ENCODE results near the gene PSME4. TPM values are rescaled to one million over a fixed set of nuclear protein-coding genes. Genes with fewer than 3 reads are reported as not detected.

The PSME4 gene
- total RNA-seq, 2 donors from 2014 or later: 90.6 to 116 TPM

- Mint-ChIP-seq H3K4me1 (no peaks in the 10 kb centered on the region), H3K27me3 (ENCODE audit: insufficient read depth) (no peaks in the 10 kb centered on the region), H3K36me3 (ENCODE audit: low read depth) (no peaks in the 10 kb centered on the region), H3K4me3 (no peak overlapping the region), H3K27ac (no peak overlapping the region), H3K9me3 (no peaks in the 10 kb centered on the region)
- Histone ChIP-seq H3K27ac (ENCODE audit: low read depth, low read length) (no peak overlapping the region), H3K36me3 (ENCODE audit: control insufficient read depth, insufficient read depth, low read length) (no peaks in the 10 kb centered on the region), H3K9ac (ENCODE audit: extremely low read depth, low read length, poor library complexity, severe bottlenecking) (no peak overlapping the region), H3K4me1 (ENCODE audit: control insufficient read depth, insufficient read depth, low read length) (no peaks in the 10 kb centered on the region), H3K27me3 (ENCODE audit: control insufficient read depth, insufficient read depth, low read length, poor library complexity, severe bottlenecking) (no peaks in the 10 kb centered on the region), H3K9me3 (ENCODE audit: control insufficient read depth, low read length) (no peaks in the 10 kb centered on the region), H3K4me3 (ENCODE audit: low read length) (no peak overlapping the region)
- no peak for DNase-seq
- WGBS, 2 experiments (ENCODE audit: insufficient coverage in 1 of 2, insufficient read length in 1 of 2): 82 to 86% methylated on average over 4 to 6 of the region's 6 CpGs
- TF ChIP-seq CTCF (conservative IDR thresholded peaks at IDR 0.05): no peak
Measured at GRCh38 chr2:54013996-54014395, 43.2 kb upstream of the PSME4 start.

GRCh38 chr2:54012538-54013141 is 41.8 kb upstream of the PSME4 start:
- H3K36me3 Mint-ChIP-seq (ENCODE audit: low read depth): no peaks in the 10 kb centered on the region
- H3K27ac ChIP-seq (ENCODE audit: low read depth, low read length): no peak overlapping the region

DNA sequence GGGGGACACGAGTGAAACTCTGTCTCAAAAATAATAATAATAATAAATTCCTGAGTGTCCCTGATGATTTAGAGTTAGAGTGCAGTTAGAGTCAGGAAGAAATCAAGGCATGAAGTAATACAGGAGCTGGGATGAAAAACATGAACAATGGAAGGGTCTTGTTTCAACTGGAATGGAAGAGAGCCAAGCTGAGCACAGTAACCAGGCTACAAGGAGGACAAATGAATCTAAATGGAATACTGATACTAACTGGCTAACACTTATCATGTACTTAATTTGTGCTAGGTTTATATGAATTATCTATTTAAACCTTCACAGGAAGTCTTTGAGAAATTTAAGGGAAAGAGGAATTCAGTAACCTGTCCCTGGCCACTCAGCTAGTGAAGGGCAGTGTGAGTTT is 38.8 kb upstream of the PSME4 start:
- no peaks in the 10 kb centered on the region for H3K27me3 ChIP-seq (ENCODE audit: control insufficient read depth, insufficient read depth, low read length, poor library complexity, severe bottlenecking)
- H3K9me3 ChIP-seq (ENCODE audit: control insufficient read depth, low read length): no peaks in the 10 kb centered on the region
- H3K27ac ChIP-seq (ENCODE audit: low read depth, low read length): no peak overlapping the region
- H3K9ac ChIP-seq (ENCODE audit: extremely low read depth, low read length, poor library complexity, severe bottlenecking): no peak overlapping the region
- no peak overlapping the region for H3K4me3 Mint-ChIP-seq
- H3K36me3 Mint-ChIP-seq (ENCODE audit: low read depth): no peaks in the 10 kb centered on the region
- H3K4me1 Mint-ChIP-seq: no peaks in the 10 kb centered on the region
- no peak overlapping the region for H3K27ac Mint-ChIP-seq
- no peak for TF ChIP-seq CTCF (conservative IDR thresholded peaks at IDR 0.05)
- no peaks in the 10 kb centered on the region for H3K27me3 Mint-ChIP-seq (ENCODE audit: insufficient read depth)
- no peak overlapping the region for H3K4me3 ChIP-seq (ENCODE audit: low read length)
- no peaks in the 10 kb centered on the region for H3K9me3 Mint-ChIP-seq
- WGBS, 2 experiments (ENCODE audit: insufficient coverage in 1 of 2, insufficient read length in 1 of 2): 86% methylated on average over 1 of the region's 1 CpG; no CpG with 5 or more reads in 1 of the 2 experiments
- no peaks in the 10 kb centered on the region for H3K36me3 ChIP-seq (ENCODE audit: control insufficient read depth, insufficient read depth, low read length)
- no peaks in the 10 kb centered on the region for H3K4me1 ChIP-seq (ENCODE audit: control insufficient read depth, insufficient read depth, low read length)
- no peak for DNase-seq

More at GRCh38 chr2:54012538-54013141, 41.8 kb upstream of the PSME4 start:
- no peak overlapping the region for H3K27ac Mint-ChIP-seq
- H3K27me3 Mint-ChIP-seq (ENCODE audit: insufficient read depth): no peaks in the 10 kb centered on the region
- no peaks in the 10 kb centered on the region for H3K4me1 ChIP-seq (ENCODE audit: control insufficient read depth, insufficient read depth, low read length)
- H3K4me1 Mint-ChIP-seq: no peaks in the 10 kb centered on the region
- no peaks in the 10 kb centered on the region for H3K9me3 ChIP-seq (ENCODE audit: control insufficient read depth, low read length)
- no peaks in the 10 kb centered on the region for H3K9me3 Mint-ChIP-seq
- no peaks in the 10 kb centered on the region for H3K36me3 ChIP-seq (ENCODE audit: control insufficient read depth, insufficient read depth, low read length)
- 92 to 93% methylated on average over 11 of the region's 11 CpGs for WGBS, 2 experiments (ENCODE audit: insufficient coverage in 1 of 2, insufficient read length in 1 of 2)
- no peak overlapping the region for H3K4me3 Mint-ChIP-seq
- TF ChIP-seq CTCF (conservative IDR thresholded peaks at IDR 0.05): no peak
- no peak overlapping the region for H3K4me3 ChIP-seq (ENCODE audit: low read length)
- no peak overlapping the region for H3K9ac ChIP-seq (ENCODE audit: extremely low read depth, low read length, poor library complexity, severe bottlenecking)
- H3K27me3 ChIP-seq (ENCODE audit: control insufficient read depth, insufficient read depth, low read length, poor library complexity, severe bottlenecking): no peaks in the 10 kb centered on the region
- no peak for DNase-seq
